OCI-LY7 (cell line): ENCODE results near the gene FRMD5.

ENCODE experiments used
- EZH2phosphoT487 ChIP-seq: fragments of 200-600 bp; sonication (generic); IDR thresholded peaks from 2 replicates; pipeline ENCODE4 v1.6.1; 2018; ENCODE audit warnings: low read depth, borderline replicate concordance, mild to moderate bottlenecking, mixed run types, antibody characterized with exemption, low read length, moderate library complexity, mixed read lengths
- TF ChIP-seq, protein P1 (sequence below): fragments of 200-600 bp; sonication (generic); conservative IDR thresholded peaks from 2 replicates; pipeline ENCODE4 v1.5.1; 2014; ENCODE audit warnings: mild to moderate bottlenecking, antibody characterized with exemption, low read length, moderate library complexity, mixed read lengths

DNA sequence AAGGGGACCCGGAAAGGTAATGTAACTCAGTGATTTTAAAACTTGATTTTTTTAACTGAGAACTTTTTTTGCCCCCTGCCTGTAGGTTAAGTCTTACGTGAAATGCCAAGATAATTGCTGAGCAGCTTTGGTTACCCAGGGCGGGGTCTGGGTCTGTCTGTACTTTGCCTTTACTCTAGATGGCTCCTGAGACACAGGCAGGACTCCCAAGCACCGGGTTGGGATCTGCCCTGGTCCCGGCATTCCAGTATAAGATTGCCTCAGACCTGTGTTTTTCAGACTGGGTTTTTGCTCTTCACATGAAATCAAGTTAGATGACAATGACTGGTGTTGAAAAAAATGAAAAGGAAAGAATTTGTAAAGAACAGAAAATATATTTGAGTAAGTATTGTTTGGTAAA, 328.0 kb downstream of the FRMD5 start:
- TF ChIP-seq, protein P1, sequence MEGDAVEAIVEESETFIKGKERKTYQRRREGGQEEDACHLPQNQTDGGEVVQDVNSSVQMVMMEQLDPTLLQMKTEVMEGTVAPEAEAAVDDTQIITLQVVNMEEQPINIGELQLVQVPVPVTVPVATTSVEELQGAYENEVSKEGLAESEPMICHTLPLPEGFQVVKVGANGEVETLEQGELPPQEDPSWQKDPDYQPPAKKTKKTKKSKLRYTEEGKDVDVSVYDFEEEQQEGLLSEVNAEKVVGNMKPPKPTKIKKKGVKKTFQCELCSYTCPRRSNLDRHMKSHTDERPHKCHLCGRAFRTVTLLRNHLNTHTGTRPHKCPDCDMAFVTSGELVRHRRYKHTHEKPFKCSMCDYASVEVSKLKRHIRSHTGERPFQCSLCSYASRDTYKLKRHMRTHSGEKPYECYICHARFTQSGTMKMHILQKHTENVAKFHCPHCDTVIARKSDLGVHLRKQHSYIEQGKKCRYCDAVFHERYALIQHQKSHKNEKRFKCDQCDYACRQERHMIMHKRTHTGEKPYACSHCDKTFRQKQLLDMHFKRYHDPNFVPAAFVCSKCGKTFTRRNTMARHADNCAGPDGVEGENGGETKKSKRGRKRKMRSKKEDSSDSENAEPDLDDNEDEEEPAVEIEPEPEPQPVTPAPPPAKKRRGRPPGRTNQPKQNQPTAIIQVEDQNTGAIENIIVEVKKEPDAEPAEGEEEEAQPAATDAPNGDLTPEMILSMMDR, result no peak
- TF ChIP-seq EZH2phosphoT487, result no peak
